ENCODE measurements around the gene DAB2IP.

DAB2IP gene

GRCh38 chr9:121823451-121824169 lies 172.2 kb downstream of the DAB2IP start:
- DNase-seq, result no peak

- DNase-seq, result no peak
These were observed 173.2 kb downstream of the DAB2IP start for GRCh38 chr9:121824651-121825030.

- DNase-seq, result no peak
These were observed 173.7 kb downstream of the DAB2IP start for GRCh38 chr9:121825031-121825691.

GRCh38 chr9:121826711-121827110 lies 175.3 kb downstream of the DAB2IP start:
- DNase-seq, result no peak

GRCh38 chr9:121827251-121827967 lies 176.0 kb downstream of the DAB2IP start:
- DNase-seq, result no peak

- no peak for DNase-seq
These were observed 179.2 kb downstream of the DAB2IP start for GRCh38 chr9:121830441-121831140.

- DNase-seq, result no peak
These were observed 180.4 kb downstream of the DAB2IP start for GRCh38 chr9:121831869-121832268.

GRCh38 chr9:121833061-121833460 lies 181.6 kb downstream of the DAB2IP start:
- no peak for DNase-seq
